B cell (primary cell): ENCODE measurements around the gene DDX60. TPM values are rescaled to one million over a fixed set of nuclear protein-coding genes. Genes with fewer than 3 reads are reported as not detected.

Experiments used
- ATAC-seq: fragments of 200-7000 bp; cut with Tn5 transposase; one replicate; pipeline ENCODE4 v1.10.0; 2021; ENCODE audit warnings: low read depth, mild to moderate bottlenecking, moderate number of reproducible peaks, moderate library complexity
- CTCF ChIA-PET: fragments of 350-600 bp; sonication (Branson Sonifier 250); formaldehyde crosslinking; loops from one replicate; lab custom pipeline; 2021; ENCODE audit warnings: antibody characterized with exemption, inconsistent platforms; lab: Charles Lee
- POLR2A ChIA-PET: fragments of 350-600 bp; sonication (Branson Sonifier 250); formaldehyde crosslinking; loops from one replicate; lab custom pipeline; 2021; ENCODE audit warnings: antibody characterized with exemption; lab: Charles Lee
- DNase-seq: peaks from one replicate; pipeline ENCODE4 v3.0.0; 2013
- H2AFZ ChIP-seq: 2 replicates; pipeline ENCODE4 v1.6.1; 2012; ENCODE audit warnings: mild to moderate bottlenecking, low read depth, low read length; ENCODE audit not compliant: insufficient read depth, poor library complexity, severe bottlenecking
- H3K27ac ChIP-seq, 2 donors: 1 replicate in 1 of 2; 2 replicates in 1 of 2; pipeline ENCODE4 v1.5.1; 2012 to 2013; ENCODE audit warnings: low read length in 2 of 2, mild to moderate bottlenecking in 2 of 2, moderate library complexity in 1 of 2
- H3K27me3 ChIP-seq, 4 experiments: fragments of 200-600 bp in 1 of 4; sonication (generic) in 1 of 4; replicated peaks in 1 of 4; 1 replicate in 2 of 4; 2 replicates in 2 of 4; pipeline versions ENCODE4 v1.6.1 to v1.7.0; 2013 to 2016; ENCODE audit warnings: low read length in 3 of 4, mild to moderate bottlenecking in 2 of 4, mixed read lengths in 1 of 4, moderate library complexity in 1 of 4; ENCODE audit not compliant: insufficient read depth in 4 of 4, control insufficient read depth in 3 of 4; ENCODE audit errors: control extremely low read depth in 1 of 4
- H3K36me3 ChIP-seq, 2 experiments: replicated peaks in 1 of 2; 1 replicate in 1 of 2; 2 replicates in 1 of 2; pipeline versions ENCODE4 v1.6.1 to v1.7.1; 2013; ENCODE audit warnings: low read length in 1 of 2; ENCODE audit not compliant: insufficient read depth in 2 of 2, control insufficient read depth in 1 of 2; ENCODE audit errors: control extremely low read depth in 1 of 2, extremely low read depth in 1 of 2
- H3K4me1 ChIP-seq, 2 donors: fragments of 200-600 bp in 1 of 2; sonication (generic) in 1 of 2; 1 replicate in 1 of 2; 2 replicates in 1 of 2; pipeline versions ENCODE4 v1.5.1 to v1.6.1; 2013 to 2017; ENCODE audit warnings: low read length in 2 of 2; ENCODE audit not compliant: control insufficient read depth in 2 of 2, insufficient read depth in 2 of 2
- H3K4me2 ChIP-seq: replicated peaks from 2 replicates; pipeline ENCODE3; 2012; ENCODE audit warnings: mild to moderate bottlenecking, low read depth, low read length; ENCODE audit not compliant: poor library complexity, severe bottlenecking
- H3K4me3 ChIP-seq, 5 experiments: fragments of 200-600 bp in 1 of 5; sonication (generic) in 1 of 5; 1 replicate in 3 of 5; 2 replicates in 2 of 5; pipeline versions ENCODE4 v1.5.1 to v1.7.0; 2011 to 2016; ENCODE audit warnings: low read length in 4 of 5, mild to moderate bottlenecking in 4 of 5, low read depth in 2 of 5, control low read depth in 1 of 5, moderate library complexity in 1 of 5; ENCODE audit not compliant: insufficient read depth in 1 of 5; ENCODE audit errors: control extremely low read depth in 1 of 5, extremely low read depth in 1 of 5
- H3K79me2 ChIP-seq: fragments of 200-600 bp; sonication (generic); one replicate; pipeline ENCODE4 v1.6.0; 2016; ENCODE audit warnings: low read length; ENCODE audit not compliant: control insufficient read depth, insufficient read depth
- H3K9ac ChIP-seq: fragments of 200-600 bp; sonication (generic); 2 replicates; pipeline ENCODE4 v1.6.1; 2017; ENCODE audit warnings: mild to moderate bottlenecking, low read length, moderate library complexity
- H3K9me3 ChIP-seq, 3 donors: one replicate each; pipeline versions ENCODE4 v1.6.1 to v1.7.1; 2013; ENCODE audit warnings: low read length in 2 of 3; ENCODE audit not compliant: control insufficient read depth in 2 of 3, insufficient read depth in 1 of 3; ENCODE audit errors: control extremely low read depth in 1 of 3
- H4K20me1 ChIP-seq: 2 replicates; pipeline ENCODE4 v1.6.0; 2012; ENCODE audit warnings: mild to moderate bottlenecking, low read length; ENCODE audit not compliant: insufficient read depth, control insufficient read depth, poor library complexity, severe bottlenecking
- H3K27ac Mint-ChIP-seq: one replicate; pipeline ENCODE4 v1.8.0; 2021; ENCODE audit warnings: mixed read lengths
- H3K27me3 Mint-ChIP-seq: one replicate; pipeline ENCODE4 v1.8.0; 2021; ENCODE audit warnings: mixed read lengths
- H3K4me1 Mint-ChIP-seq: one replicate; pipeline ENCODE4 v1.8.0; 2021; ENCODE audit warnings: mixed read lengths
- H3K4me3 Mint-ChIP-seq: one replicate; pipeline ENCODE4 v1.8.0; 2021; ENCODE audit warnings: mixed read lengths
- H3K9me3 Mint-ChIP-seq: one replicate; pipeline ENCODE4 v1.8.0; 2022; ENCODE audit warnings: mixed read lengths; ENCODE audit not compliant: insufficient read depth
- CTCF ChIP-seq: fragments of 200-600 bp; IDR thresholded peaks from one replicate; pipeline ENCODE4 v1.8.0; 2022; ENCODE audit warnings: antibody characterized with exemption, mild to moderate bottlenecking
- EZH2 ChIP-seq: IDR thresholded peaks from 2 replicates; pipeline ENCODE4 v1.6.1; 2012; ENCODE audit warnings: borderline replicate concordance, low read depth, mild to moderate bottlenecking, moderate library complexity, low read length; ENCODE audit not compliant: insufficient read depth, poor library complexity, severe bottlenecking
- WGBS: methylation state at CpG from one replicate; pipeline ENCODE4 v1.1.5; 2013; ENCODE audit warnings: missing lambda C conversion rate; ENCODE audit not compliant: insufficient coverage; 5-methylcytosine and 5-hydroxymethylcytosine counted together
- intact Hi-C: fragments of 100-400 bp; cut with micrococcal nuclease; formaldehyde crosslinking; loops from one replicate; pipeline ENCODE4 v1.10.0; 2022
- polyA plus RNA-seq: library from polyadenylated mRNA; depleted of rRNA; stranded (reverse); fragments of >200 nt; gene quantifications from 2 replicates; pipeline ENCODE4 v1.2.3, GENCODE V29; 2012
- total RNA-seq, 2 donors: library from RNA; stranded (reverse); fragments of 120-200 nt in 1 of 2; gene quantifications; 1 replicate in 1 of 2; 2 replicates in 1 of 2; pipeline versions ENCODE4 v1.2.3 to v1.2.4, GENCODE V29; 2013 to 2022

The DDX60 gene
- total and polyA plus RNA-seq, 2 donors (not counting 1 experiment from before 2014, with no cell fraction given) = 7.0 to 21.3 TPM

- H3K4me1 Mint-ChIP-seq = no peaks in the 10 kb centered on the region
- intact Hi-C loops = no loop called here
- no peak overlapping the region for H3K27ac Mint-ChIP-seq
- ATAC-seq (no peak), DNase-seq (no peak)
- POLR2A ChIA-PET = no interaction called here
- H3K4me3 ChIP-seq = no peak overlapping the region
- no peaks in the 10 kb centered on the region for H3K9me3 ChIP-seq
- no peak overlapping the region for H3K4me3 Mint-ChIP-seq
- WGBS = no CpG with 5 or more reads among the region's 2 CpGs
- no peak overlapping the region for H3K4me2 ChIP-seq
- no peak overlapping the region for H3K9ac ChIP-seq
- peaks cover 2% of the 10 kb centered on the region for H3K9me3 Mint-ChIP-seq
- H3K4me1 ChIP-seq = no peaks in the 10 kb centered on the region
- peaks cover 2 to 36% of the 10 kb centered on the region in 2 experiments for H3K36me3 ChIP-seq
- H3K79me2 ChIP-seq = no peaks in the 10 kb centered on the region
- no peaks in the 10 kb centered on the region for H3K27me3 ChIP-seq
- CTCF ChIA-PET = no interaction called here
- no peak overlapping the region for H3K27ac ChIP-seq
- no peak for TF ChIP-seq CTCF
- no peak for TF ChIP-seq EZH2
- H4K20me1 ChIP-seq = no peaks in the 10 kb centered on the region
- no peak overlapping the region for H2AFZ ChIP-seq
- H3K27me3 Mint-ChIP-seq = no peaks in the 10 kb centered on the region
These were observed 41.7 kb upstream of the DDX60 start for GRCh38 chr4:168360271-168360670.

GRCh38 chr4:168357941-168358340 lies 39.4 kb upstream of the DDX60 start:
- no peak overlapping the region for H3K27ac ChIP-seq
- H4K20me1 ChIP-seq = no peaks in the 10 kb centered on the region
- ChIA-PET CTCF (no interaction called here), POLR2A (no interaction called here)
- H3K36me3 ChIP-seq = peaks cover 2 to 34% of the 10 kb centered on the region in 2 experiments
- H3K4me2 ChIP-seq = no peak overlapping the region
- H3K9ac ChIP-seq = no peak overlapping the region
- intact Hi-C loops = no loop called here
- H3K27ac Mint-ChIP-seq = no peak overlapping the region
- H3K4me1 ChIP-seq = no peaks in the 10 kb centered on the region
- H3K27me3 Mint-ChIP-seq = no peaks in the 10 kb centered on the region
- H3K4me1 Mint-ChIP-seq = no peaks in the 10 kb centered on the region
- TF ChIP-seq CTCF (no peak), EZH2 (no peak)
- peaks cover 3% of the 10 kb centered on the region for H3K9me3 Mint-ChIP-seq
- peaks cover 0 to 9% (median 1%) of the 10 kb centered on the region in 3 donors for H3K9me3 ChIP-seq
- WGBS = no CpG with 5 or more reads among the region's 2 CpGs
- no peak overlapping the region for H3K4me3 Mint-ChIP-seq
- H3K4me3 ChIP-seq = no peak overlapping the region
- no peak overlapping the region for H2AFZ ChIP-seq
- H3K27me3 ChIP-seq = no peaks in the 10 kb centered on the region
- no peak for DNase-seq
- H3K79me2 ChIP-seq = no peaks in the 10 kb centered on the region
- ATAC-seq = no peak
